ENCODE measurements around the gene MAD1L1. TPM values are rescaled to one million over a fixed set of nuclear protein-coding genes. Genes with fewer than 3 reads are reported as not detected.

Gene MAD1L1
- total and polyA plus RNA-seq, 8 donors: 21.4 to 58.8 (median 22.5) TPM

- Histone ChIP-seq H3K27me3 (no peaks in the 10 kb centered on the region), H3K4me3 (no peak overlapping the region), H3K36me3 (peaks cover 0 to 23% of the 10 kb centered on the region in 2 donors), H3K27ac (no peak overlapping the region), H3K4me1 (no peaks in the 10 kb centered on the region), H3K9me3 (no peaks in the 10 kb centered on the region)
- no peak for ATAC-seq
- TF ChIP-seq CTCF (IDR thresholded peaks at IDR 0.05): no peak
- intact Hi-C loops (cut with DNase I): loop anchor here in 1 of 2 donors (10.0 kb wide), 1 partner anchor 154 kb away; no protein-coding TSS in a partner anchor
- DNase-seq: no peak
These were observed 143.9 kb downstream of the MAD1L1 start for GRCh38 chr7:2088801-2089200.

GRCh38 chr7:2087744-2088143 is 145.0 kb downstream of the MAD1L1 start:
- no peak for TF ChIP-seq CTCF (IDR thresholded peaks at IDR 0.05)
- Histone ChIP-seq H3K27ac (no peak overlapping the region), H3K36me3 (peaks cover 0 to 27% of the 10 kb centered on the region in 2 donors), H3K27me3 (no peaks in the 10 kb centered on the region), H3K4me3 (no peak overlapping the region), H3K4me1 (no peaks in the 10 kb centered on the region), H3K9me3 (no peaks in the 10 kb centered on the region)
- no peak for DNase-seq
- peak; percentile 30 for ATAC-seq
- intact Hi-C loops (cut with DNase I): loop anchor here in 1 of 2 donors (10.0 kb wide), 1 partner anchor 153 kb away; no protein-coding TSS in a partner anchor

GRCh38 chr7:2086229-2086628 is 146.5 kb downstream of the MAD1L1 start:
- no peak overlapping the region for H3K4me3 ChIP-seq
- DNase-seq (no peak), ATAC-seq (no peak)
- no peaks in the 10 kb centered on the region for H3K27me3 ChIP-seq
- H3K4me1 ChIP-seq: no peaks in the 10 kb centered on the region
- H3K9me3 ChIP-seq: no peaks in the 10 kb centered on the region
- no peak overlapping the region for H3K27ac ChIP-seq
- TF ChIP-seq CTCF (IDR thresholded peaks at IDR 0.05): no peak
- H3K36me3 ChIP-seq: peaks cover 0 to 33% of the 10 kb centered on the region in 2 donors
- intact Hi-C loops (cut with DNase I): loop anchor here in 1 of 2 donors (10.0 kb wide), 1 partner anchor 151 kb away; no protein-coding TSS in a partner anchor

GRCh38 chr7:2085804-2086203 is 146.9 kb downstream of the MAD1L1 start:
- H3K27ac ChIP-seq: no peak overlapping the region
- no peaks in the 10 kb centered on the region for H3K4me1 ChIP-seq
- DNase-seq (no peak), ATAC-seq (no peak)
- H3K4me3 ChIP-seq: no peak overlapping the region
- no peaks in the 10 kb centered on the region for H3K27me3 ChIP-seq
- intact Hi-C loops (cut with DNase I): loop anchor here in 1 of 2 donors (10.0 kb wide), 1 partner anchor 151 kb away; no protein-coding TSS in a partner anchor
- TF ChIP-seq CTCF (IDR thresholded peaks at IDR 0.05): no peak
- peaks cover 0 to 33% of the 10 kb centered on the region in 2 donors for H3K36me3 ChIP-seq
- no peaks in the 10 kb centered on the region for H3K9me3 ChIP-seq

- TF ChIP-seq CTCF (IDR thresholded peaks at IDR 0.05): no peak
- H3K27ac ChIP-seq: no peak overlapping the region
- H3K27me3 ChIP-seq: no peaks in the 10 kb centered on the region
- H3K36me3 ChIP-seq: peaks cover 0 to 26% of the 10 kb centered on the region in 2 donors
- intact Hi-C loops (cut with DNase I): loop anchor here in 1 of 2 donors (10.0 kb wide), 1 partner anchor 150 kb away; no protein-coding TSS in a partner anchor
- H3K9me3 ChIP-seq: no peaks in the 10 kb centered on the region
- no peak overlapping the region for H3K4me3 ChIP-seq
- no peak for DNase-seq
- H3K4me1 ChIP-seq: no peaks in the 10 kb centered on the region
- ATAC-seq: no peak
These were observed 147.8 kb downstream of the MAD1L1 start for GRCh38 chr7:2084781-2085505.

Data from left lung (tissue), 10 donors.